Body of pancreas (tissue), 4 donors: ENCODE results near the gene MPHOSPH6. TPM values are rescaled to one million over a fixed set of nuclear protein-coding genes. Genes with fewer than 3 reads are reported as not detected.

Source experiments
- ATAC-seq: fragments of 150-250 bp; one replicate; pipeline ENCODE4 v1.9.1; 2016
- DNase-seq, 4 donors: peaks; one replicate each; pipeline ENCODE4 v3.0.0-alpha.2; 2019
- H3K27ac ChIP-seq, 4 donors: fragments of 200-600 bp; sonication (generic); 1 replicate in 3 of 4; 2 replicates in 1 of 4; pipeline versions ENCODE4 v1.5.1 to v1.6.1; 2016 to 2019; ENCODE audit warnings: mild to moderate bottlenecking in 1 of 4, mixed read lengths in 1 of 4, moderate library complexity in 1 of 4
- H3K27me3 ChIP-seq, 2 donors: fragments of 200-600 bp; sonication (generic); one replicate each; pipeline ENCODE4 v1.6.0; 2016; ENCODE audit warnings: mild to moderate bottlenecking in 1 of 2
- H3K36me3 ChIP-seq, 2 donors: fragments of 200-600 bp; sonication (generic); replicated peaks in 1 of 2; 2 replicates each; pipeline ENCODE4 v1.5.1; 2016; ENCODE audit warnings: low read depth in 2 of 2; ENCODE audit not compliant: insufficient read depth in 1 of 2
- H3K4me1 ChIP-seq: fragments of 200-600 bp; sonication (generic); one replicate; pipeline ENCODE4 v1.6.0; 2016
- H3K4me3 ChIP-seq, 2 donors: fragments of 200-600 bp; sonication (generic); 1 replicate in 1 of 2; 2 replicates in 1 of 2; pipeline ENCODE4 v1.5.1; 2016 to 2019
- H3K9me3 ChIP-seq, 3 donors: fragments of 200-600 bp; sonication (generic); 1 replicate in 2 of 3; 2 replicates in 1 of 3; pipeline ENCODE4 v1.5.1; 2016
- CTCF ChIP-seq, 7 experiments: fragments of 450-650 bp in 4 of 7; fragments of 200-600 bp in 3 of 7; sonication (generic) in 3 of 7; IDR thresholded peaks; one replicate each; pipeline ENCODE4 v1.5.1; 2016 to 2019; ENCODE audit warnings: antibody characterized with exemption in 7 of 7
- POLR2A ChIP-seq, 3 donors: fragments of 450-650 bp; IDR thresholded peaks; one replicate each; pipeline ENCODE4 v1.6.1; 2016; ENCODE audit warnings: antibody characterized with exemption in 3 of 3, mild to moderate bottlenecking in 2 of 3
- WGBS, 2 donors: methylation state at CpG; one replicate each; pipeline ENCODE4 v1.1.5; 2017; 5-methylcytosine and 5-hydroxymethylcytosine counted together
- intact Hi-C: fragments of 100-400 bp; cut with DNase I; formaldehyde crosslinking; loops from one replicate; pipeline ENCODE4 v1.15.1; 2023
- small RNA-seq: library from RNA; depleted of rRNA; stranded (forward); fragments of <200 nt; gene quantifications from one replicate; pipeline ENCODE3, GENCODE V24; 2016
- total RNA-seq, 2 donors: library from RNA; depleted of rRNA; stranded (reverse); fragments of >200 nt; gene quantifications; one replicate each; pipeline ENCODE4 v1.1.0, GENCODE V29; 2016

MPHOSPH6 gene
- total RNA-seq, 2 donors from 2014 or later = 13.5 to 21.0 TPM

GRCh38 chr16:82108774-82109173, 61.2 kb downstream of the MPHOSPH6 start:
- H3K4me3 ChIP-seq = no peak overlapping the region
- H3K9me3 ChIP-seq = no peaks in the 10 kb centered on the region
- no peak overlapping the region for H3K27ac ChIP-seq
- intact Hi-C loops = no loop called here
- no peaks in the 10 kb centered on the region for H3K36me3 ChIP-seq
- H3K27me3 ChIP-seq = no peaks in the 10 kb centered on the region
- no peaks in the 10 kb centered on the region for H3K4me1 ChIP-seq
- 75% methylated on average over 6 of the region's 6 CpGs for WGBS, 2 donors
- ATAC-seq (no peak), DNase-seq (no peak)
- TF ChIP-seq POLR2A (IDR thresholded peaks at IDR 0.05) = no peak
- no peak for TF ChIP-seq CTCF (IDR thresholded peaks at IDR 0.05)

- H3K9me3 ChIP-seq = no peaks in the 10 kb centered on the region
- no peak overlapping the region for H3K4me3 ChIP-seq
- WGBS, 2 donors = 79 to 82% methylated on average over 2 of the region's 2 CpGs
- H3K4me1 ChIP-seq = no peaks in the 10 kb centered on the region
- H3K27me3 ChIP-seq = no peaks in the 10 kb centered on the region
- intact Hi-C loops = no loop called here
- DNase-seq (no peak), ATAC-seq (no peak)
- TF ChIP-seq POLR2A (IDR thresholded peaks at IDR 0.05) = no peak
- TF ChIP-seq CTCF (IDR thresholded peaks at IDR 0.05) = no peak
- H3K36me3 ChIP-seq = no peaks in the 10 kb centered on the region
- H3K27ac ChIP-seq = no peak overlapping the region
These were observed 61.9 kb downstream of the MPHOSPH6 start for GRCh38 chr16:82108100-82108499.

- ATAC-seq (no peak), DNase-seq (no peak)
- Histone ChIP-seq H3K9me3 (no peaks in the 10 kb centered on the region), H3K27ac (no peak overlapping the region), H3K4me1 (no peaks in the 10 kb centered on the region), H3K27me3 (no peaks in the 10 kb centered on the region), H3K4me3 (no peak overlapping the region), H3K36me3 (no peaks in the 10 kb centered on the region)
- TF ChIP-seq POLR2A (IDR thresholded peaks at IDR 0.05) (no peak), CTCF (IDR thresholded peaks at IDR 0.05) (no peak)
- intact Hi-C loops = no loop called here
- WGBS, 2 donors = 77 to 84% methylated on average over 8 of the region's 8 CpGs
These were observed 64.9 kb downstream of the MPHOSPH6 start for GRCh38 chr16:82105107-82105506.

Small RNAs within 50 kb of the gene (small RNA-seq; reads per million reads assigned to genes)
- gene RN7SKP190 = not detected

Other genes starting within 250 kb of the MPHOSPH6 start
- gene SDR42E1, start 158.8 kb downstream of the MPHOSPH6 start, total RNA-seq = 1 to 10 TPM; 2.6 to 3.4 TPM
- 10 to 100 TPM; 12.2 to 24.1 TPM for gene HSD17B2, start 135.0 kb downstream of the MPHOSPH6 start, total RNA-seq